ENCODE measurements around the gene CSRP2. TPM values are rescaled to one million over a fixed set of nuclear protein-coding genes. Genes with fewer than 3 reads are reported as not detected.

Gene CSRP2
- total RNA-seq, 6 experiments from 2014 or later: 20.7 to 32.7 (median 29.5) TPM

DNA sequence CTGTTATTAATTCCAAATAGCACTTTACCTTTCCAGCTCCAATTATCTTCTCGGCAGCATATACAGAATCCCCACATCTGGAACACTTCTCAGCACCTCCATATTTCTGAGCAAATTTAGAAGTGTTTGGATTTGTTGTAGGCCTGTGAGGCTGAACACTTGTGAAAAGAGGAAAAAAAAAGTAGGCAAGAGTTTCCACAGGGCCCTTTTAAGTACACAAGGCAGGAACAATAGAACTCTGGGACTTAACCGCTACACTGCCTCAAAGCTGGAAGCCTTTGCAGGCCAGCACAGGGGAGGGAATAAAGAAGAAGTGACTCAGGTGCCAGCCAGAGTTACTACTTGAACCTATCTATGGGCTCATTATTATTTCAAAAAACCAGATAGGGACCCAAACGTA, 18.6 kb downstream of the CSRP2 start:
- H3K36me3 Mint-ChIP-seq (ENCODE audit: low read depth): peaks cover 32% of the 10 kb centered on the region
- H3K4me1 Mint-ChIP-seq (ENCODE audit: low read depth): peaks cover 33% of the 10 kb centered on the region
- TF ChIP-seq, protein P1, sequence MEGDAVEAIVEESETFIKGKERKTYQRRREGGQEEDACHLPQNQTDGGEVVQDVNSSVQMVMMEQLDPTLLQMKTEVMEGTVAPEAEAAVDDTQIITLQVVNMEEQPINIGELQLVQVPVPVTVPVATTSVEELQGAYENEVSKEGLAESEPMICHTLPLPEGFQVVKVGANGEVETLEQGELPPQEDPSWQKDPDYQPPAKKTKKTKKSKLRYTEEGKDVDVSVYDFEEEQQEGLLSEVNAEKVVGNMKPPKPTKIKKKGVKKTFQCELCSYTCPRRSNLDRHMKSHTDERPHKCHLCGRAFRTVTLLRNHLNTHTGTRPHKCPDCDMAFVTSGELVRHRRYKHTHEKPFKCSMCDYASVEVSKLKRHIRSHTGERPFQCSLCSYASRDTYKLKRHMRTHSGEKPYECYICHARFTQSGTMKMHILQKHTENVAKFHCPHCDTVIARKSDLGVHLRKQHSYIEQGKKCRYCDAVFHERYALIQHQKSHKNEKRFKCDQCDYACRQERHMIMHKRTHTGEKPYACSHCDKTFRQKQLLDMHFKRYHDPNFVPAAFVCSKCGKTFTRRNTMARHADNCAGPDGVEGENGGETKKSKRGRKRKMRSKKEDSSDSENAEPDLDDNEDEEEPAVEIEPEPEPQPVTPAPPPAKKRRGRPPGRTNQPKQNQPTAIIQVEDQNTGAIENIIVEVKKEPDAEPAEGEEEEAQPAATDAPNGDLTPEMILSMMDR (IDR thresholded peaks at IDR 0.05): no peak
- H3K27me3 Mint-ChIP-seq (ENCODE audit: insufficient read depth): peaks cover 2% of the 10 kb centered on the region; the same call in 1 of the 2 replicates
- no peaks in the 10 kb centered on the region for H3K9me3 Mint-ChIP-seq
- no peak overlapping the region for H3K4me3 Mint-ChIP-seq
- DNase-seq: no peak
- no peak overlapping the region for H3K27ac Mint-ChIP-seq

DNA sequence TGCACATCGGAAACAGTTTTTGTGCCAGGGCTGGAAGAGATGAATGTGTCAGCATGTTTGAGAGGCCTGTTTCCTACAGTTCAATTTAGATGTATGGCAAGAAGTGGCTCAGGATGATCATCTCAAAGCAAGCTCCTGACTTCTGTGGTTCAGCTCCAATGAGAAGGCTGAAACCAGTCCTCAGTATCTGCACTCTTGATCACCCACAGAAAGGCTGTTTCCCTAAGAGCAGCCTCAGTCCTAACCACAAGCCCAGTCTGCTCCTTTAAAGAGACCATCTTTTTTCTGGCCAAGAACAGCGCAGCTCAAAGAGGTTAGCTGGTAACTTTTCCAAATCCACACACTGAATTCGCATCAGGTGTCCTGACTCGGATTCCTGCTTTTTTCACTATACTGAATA, 19.2 kb downstream of the CSRP2 start:
- Mint-ChIP-seq H3K4me3 (no peak overlapping the region), H3K27me3 (ENCODE audit: insufficient read depth) (peaks cover 2% of the 10 kb centered on the region), H3K9me3 (no peaks in the 10 kb centered on the region), H3K36me3 (ENCODE audit: low read depth) (peaks cover 37% of the 10 kb centered on the region), H3K4me1 (ENCODE audit: low read depth) (peaks cover 28% of the 10 kb centered on the region), H3K27ac (peak overlapping the region; percentile 3; the same call in 1 of the 2 replicates)
- TF ChIP-seq, protein P1 (IDR thresholded peaks at IDR 0.05): no peak
- DNase-seq: no peak

DNA sequence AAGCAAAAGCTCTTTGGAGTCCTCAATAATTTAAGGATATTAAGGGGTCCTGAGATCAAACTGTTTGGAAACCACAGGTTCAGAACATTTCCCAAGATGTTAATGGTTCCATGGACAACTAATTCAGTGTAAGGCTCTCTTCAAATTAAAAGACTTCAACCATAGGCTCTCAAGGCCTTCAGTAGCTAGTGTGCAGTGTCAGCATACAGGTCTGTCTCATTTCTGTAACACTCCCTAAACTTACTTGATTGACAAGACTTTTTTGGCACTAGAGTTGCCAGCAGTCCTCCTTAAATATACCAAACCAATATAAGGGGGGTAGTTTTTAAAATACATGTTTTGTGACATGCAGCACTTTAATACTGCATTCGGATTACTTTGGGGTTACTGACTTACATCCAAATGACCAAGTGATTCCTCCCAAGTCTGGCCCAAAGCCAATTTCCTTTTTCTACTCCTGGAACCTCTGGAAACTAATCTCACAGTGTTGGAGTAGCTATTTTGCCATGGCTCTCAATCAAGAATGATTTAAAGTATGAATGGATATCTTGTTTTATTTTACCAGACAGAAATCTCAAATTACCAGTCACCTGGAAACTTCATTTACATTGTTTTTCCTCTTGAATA, 22.7 kb downstream of the CSRP2 start:
- peaks cover 21% of the 10 kb centered on the region for H3K36me3 Mint-ChIP-seq (ENCODE audit: low read depth)
- no peak overlapping the region for H3K27ac Mint-ChIP-seq
- H3K27me3 Mint-ChIP-seq (ENCODE audit: insufficient read depth): no peaks in the 10 kb centered on the region; the same call in 1 of the 2 replicates
- no peak overlapping the region for H3K4me3 Mint-ChIP-seq
- no peaks in the 10 kb centered on the region for H3K9me3 Mint-ChIP-seq
- TF ChIP-seq, protein P1 (IDR thresholded peaks at IDR 0.05): no peak
- DNase-seq: no peak
- H3K4me1 Mint-ChIP-seq (ENCODE audit: low read depth): no peaks in the 10 kb centered on the region; the same call in 1 of the 2 replicates

DNA sequence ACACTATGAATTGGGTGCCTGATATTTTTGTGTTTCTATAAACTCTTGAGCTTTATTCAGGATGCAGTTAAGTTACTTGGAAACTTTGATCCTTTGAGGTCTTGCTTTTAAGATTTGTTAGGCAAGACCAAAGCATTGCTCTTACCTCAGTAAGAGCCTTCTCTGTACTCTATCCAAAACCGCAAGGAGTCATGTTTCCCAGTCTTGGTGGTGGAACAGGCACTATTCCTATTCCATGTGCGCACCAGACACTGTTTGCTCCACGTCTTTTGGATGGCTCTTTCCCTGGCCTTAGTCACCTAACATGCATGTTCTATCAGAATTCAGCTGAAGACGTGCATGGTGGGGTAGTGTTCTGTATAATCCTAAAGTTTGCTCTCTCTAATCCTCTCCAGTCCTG, 23.5 kb downstream of the CSRP2 start:
- Mint-ChIP-seq H3K27me3 (ENCODE audit: insufficient read depth) (no peaks in the 10 kb centered on the region; the same call in 1 of the 2 replicates), H3K27ac (no peak overlapping the region), H3K9me3 (no peaks in the 10 kb centered on the region), H3K36me3 (ENCODE audit: low read depth) (peaks cover 27% of the 10 kb centered on the region), H3K4me3 (no peak overlapping the region), H3K4me1 (ENCODE audit: low read depth) (no peaks in the 10 kb centered on the region; the same call in 1 of the 2 replicates)
- TF ChIP-seq, protein P1 (IDR thresholded peaks at IDR 0.05): no peak
- DNase-seq: no peak

DNA sequence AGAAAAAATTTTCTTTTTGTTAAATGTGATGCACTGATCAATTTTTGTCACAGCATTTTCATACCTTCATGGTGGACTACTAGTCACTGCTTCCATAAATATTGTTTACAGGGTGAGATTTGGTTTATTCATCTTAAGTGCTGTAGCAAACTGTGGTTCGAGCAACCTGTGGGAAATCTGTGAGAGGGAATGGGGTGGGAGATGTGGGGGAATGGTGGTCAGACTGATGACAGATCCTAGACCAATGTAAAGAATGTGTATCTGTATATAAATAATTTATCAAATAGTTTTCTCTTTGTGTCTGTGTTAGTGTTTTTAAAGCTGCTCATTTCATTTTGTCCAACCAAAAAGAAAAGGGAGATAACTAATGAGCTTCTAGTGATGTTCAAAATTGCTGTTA, 26.7 kb downstream of the CSRP2 start:
- DNase-seq: no peak
- TF ChIP-seq, protein P1 (IDR thresholded peaks at IDR 0.05): no peak
- Mint-ChIP-seq H3K36me3 (ENCODE audit: low read depth) (peaks cover 28% of the 10 kb centered on the region), H3K27ac (no peak overlapping the region), H3K27me3 (ENCODE audit: insufficient read depth) (no peaks in the 10 kb centered on the region; the same call in 1 of the 2 replicates), H3K4me1 (ENCODE audit: low read depth) (no peaks in the 10 kb centered on the region; the same call in 1 of the 2 replicates), H3K9me3 (no peaks in the 10 kb centered on the region), H3K4me3 (no peak overlapping the region)

Measured in HFFc6 (cell line).